Left colon (tissue), 2 donors: ENCODE measurements around the gene ITGAX. TPM values are rescaled to one million over a fixed set of nuclear protein-coding genes. Genes with fewer than 3 reads are reported as not detected.

ENCODE experiments used
- ATAC-seq: fragments of 200-7000 bp; cut with Tn5 transposase; one replicate; pipeline ENCODE4 v1.9.1; 2020; ENCODE audit warnings: mild to moderate bottlenecking, moderate library complexity
- DNase-seq, 2 donors: peaks; one replicate each; pipeline ENCODE4 v3.0.0-alpha.2; 2020
- intact Hi-C, 2 donors: fragments of 100-400 bp; cut with DNase I in 1 of 2; cut with micrococcal nuclease in 1 of 2; formaldehyde crosslinking; loops; one replicate each; pipeline versions ENCODE4 v1.11.2 to v1.14.0; 2022; cut with DNase I, micrococcal nuclease
- total RNA-seq, 2 donors: library from RNA; stranded (reverse); fragmentation: NEBNext Ultra II Directional; extraction: Animal tissue kit (Norgen Biotek cat#: 25700); gene quantifications; one replicate each; pipeline ENCODE4 v1.2.1, GENCODE V29; 2021
- donor health status: DM: no; HTN: no; CAD: no.
- donor health status: DM: yes; HTN: yes; CAD: no.

The ITGAX gene
- total RNA-seq, 2 donors from 2014 or later, result 1.6 to 3.8 TPM

- ATAC-seq (no peak), DNase-seq (no peak)
- intact Hi-C loops, result no loop called here
Measured at GRCh38 chr16:31423801-31424200, 68.8 kb downstream of the ITGAX start.

- intact Hi-C loops, result no loop called here
- DNase-seq (peak; percentile 34 to 63), ATAC-seq (peak; percentile 57)
Measured at GRCh38 chr16:31427441-31428278, 72.7 kb downstream of the ITGAX start.

GRCh38 chr16:31428279-31428597, 73.3 kb downstream of the ITGAX start, which contains the start of gene COX6A2:
TSS of gene COX6A2 (minus strand) at chr16:31428360. CDS start at chr16:31428325, 35 bp downstream.
- intact Hi-C loops, result no loop called here
- ATAC-seq (no peak), DNase-seq (no peak)

- DNase-seq, result no peak
- ATAC-seq, result no peak
- intact Hi-C loops, result no loop called here
Measured at GRCh38 chr16:31428638-31429247, 73.8 kb downstream of the ITGAX start.

- intact Hi-C loops, result no loop called here
- ATAC-seq (no peak), DNase-seq (no peak)
Measured at GRCh38 chr16:31429314-31429713, 74.3 kb downstream of the ITGAX start.

- ATAC-seq, result no peak
- intact Hi-C loops, result no loop called here
- DNase-seq, result no peak
Measured at GRCh38 chr16:31429796-31430195, 74.8 kb downstream of the ITGAX start.

- intact Hi-C loops, result no loop called here
- DNase-seq, result no peak
Measured at GRCh38 chr16:31430380-31431052, 75.5 kb downstream of the ITGAX start.

More at GRCh38 chr16:31430380-31431052, 75.5 kb downstream of the ITGAX start:
- ATAC-seq, result no peak

Other genes with a start within 250 kb of the ITGAX start
- gene BCKDK, start 246.8 kb upstream of the ITGAX start, total RNA-seq, result 10 to 100 TPM; 34.6 to 36.3 TPM
- gene KAT8, start 237.5 kb upstream of the ITGAX start, total RNA-seq, result 10 to 100 TPM; 61.6 to 76.0 TPM
- gene PRSS8, start 219.4 kb upstream of the ITGAX start, total RNA-seq, result 100 to 1,000 TPM; 409 to 428 TPM
- 1 to 10 TPM; 8.1 to 9.7 TPM for gene PRSS36, start 205.1 kb upstream of the ITGAX start, total RNA-seq
- gene FUS, start 175.0 kb upstream of the ITGAX start, total RNA-seq, result 100 to 1,000 TPM; 158 to 173 TPM
- gene PYCARD, start 152.4 kb upstream of the ITGAX start, total RNA-seq, result 10 to 100 TPM; 83.0 to 93.8 TPM
- gene TRIM72, start 141.1 kb upstream of the ITGAX start, total RNA-seq, result not detected
- not detected for gene PYDC1, start 138.0 kb upstream of the ITGAX start, total RNA-seq
- gene ITGAM, start 95.2 kb upstream of the ITGAX start, total RNA-seq, result 1 to 10 TPM; 2.6 to 6.9 TPM
- gene ITGAD, start 38.2 kb downstream of the ITGAX start, total RNA-seq, result under 1 TPM in 1 of 2 donors, not detected in 1; 0.11 TPM
- not detected for gene COX6A2, start 73.2 kb downstream of the ITGAX start, total RNA-seq
- under 1 TPM; 0.31 to 0.39 TPM for gene ZNF843, start 87.6 kb downstream of the ITGAX start, total RNA-seq
- 1 to 10 TPM; 7.0 to 8.5 TPM for gene ARMC5, start 104.3 kb downstream of the ITGAX start, total RNA-seq
- 10 to 100 TPM in 1 of 2 donors, 1 to 10 TPM in 1; 7.4 to 42.8 TPM for gene TGFB1I1, start 117.0 kb downstream of the ITGAX start, total RNA-seq
- gene SLC5A2, start 127.9 kb downstream of the ITGAX start, total RNA-seq, result under 1 TPM; 0.28 to 0.79 TPM
- 10 to 100 TPM; 56.5 to 65.4 TPM for gene RUSF1, start 153.2 kb downstream of the ITGAX start, total RNA-seq
- gene AHSP, start 172.7 kb downstream of the ITGAX start, total RNA-seq, result not detected